Measurements from ENCODE around the gene KLK10.

The KLK10 gene

GRCh38 chr19:51019544-51019925, at the start of gene KLK10:
TSS of gene KLK10 (minus strand) at chr19:51019709. CDS start at chr19:51019130, 579 bp downstream.
- DNase-seq (ENCODE audit: low read depth in 2 of 2) = no peak

- no peak for DNase-seq (ENCODE audit: low read depth in 2 of 2)
Measured at GRCh38 chr19:51066393-51067186, 47.1 kb upstream of the KLK10 start.

- DNase-seq (ENCODE audit: low read depth in 2 of 2) = no peak
Measured at GRCh38 chr19:51065221-51065960, 45.9 kb upstream of the KLK10 start.

- no peak for DNase-seq (ENCODE audit: low read depth in 2 of 2)
Measured at GRCh38 chr19:51064534-51065220, 45.2 kb upstream of the KLK10 start, which contains the start of gene KLK13. TSS of gene KLK13 (minus strand) at chr19:51065092. CDS start at chr19:51065067, 25 bp downstream.

- no peak for DNase-seq (ENCODE audit: low read depth in 2 of 2)
Measured at GRCh38 chr19:51063664-51064063, 44.2 kb upstream of the KLK10 start.

- no peak for DNase-seq (ENCODE audit: low read depth in 2 of 2)
Measured at GRCh38 chr19:51060973-51061372, 41.5 kb upstream of the KLK10 start.

- no peak for DNase-seq (ENCODE audit: low read depth in 2 of 2)
Measured at GRCh38 chr19:51060336-51060735, 40.8 kb upstream of the KLK10 start.

- no peak for DNase-seq (ENCODE audit: low read depth in 2 of 2)
Measured at GRCh38 chr19:51059715-51060114, 40.2 kb upstream of the KLK10 start.

GRCh38 chr19:51055866-51056265, 36.4 kb upstream of the KLK10 start:
- DNase-seq (ENCODE audit: low read depth in 2 of 2) = no peak

- no peak for DNase-seq (ENCODE audit: low read depth in 2 of 2)
Measured at GRCh38 chr19:51047031-51047335, 27.5 kb upstream of the KLK10 start.

- no peak for DNase-seq (ENCODE audit: low read depth in 2 of 2)
Measured at GRCh38 chr19:51044327-51044726, 24.8 kb upstream of the KLK10 start.

- no peak for DNase-seq (ENCODE audit: low read depth in 2 of 2)
Measured at GRCh38 chr19:51043497-51043896, 24.0 kb upstream of the KLK10 start.

GRCh38 chr19:51040151-51040550, 20.6 kb upstream of the KLK10 start:
- no peak for DNase-seq (ENCODE audit: low read depth in 2 of 2)

- DNase-seq (ENCODE audit: low read depth in 2 of 2) = no peak
Measured at GRCh38 chr19:51036519-51036918, 17.0 kb upstream of the KLK10 start.

GRCh38 chr19:51034704-51035103, 15.2 kb upstream of the KLK10 start, which contains the start of gene KLK12:
TSS of gene KLK12 (minus strand) at chr19:51035002. CDS start at chr19:51034621, 381 bp downstream.
- no peak for DNase-seq (ENCODE audit: low read depth in 2 of 2)

GRCh38 chr19:51031880-51032225, 12.3 kb upstream of the KLK10 start:
- no peak for DNase-seq (ENCODE audit: low read depth in 2 of 2)

- DNase-seq (ENCODE audit: low read depth in 2 of 2) = no peak
Measured at GRCh38 chr19:51031220-51031879, 11.8 kb upstream of the KLK10 start.

GRCh38 chr19:51030631-51031030, 11.1 kb upstream of the KLK10 start:
- no peak for DNase-seq (ENCODE audit: low read depth in 2 of 2)

- no peak for DNase-seq (ENCODE audit: low read depth in 2 of 2)
Measured at GRCh38 chr19:51029718-51030117, 10.2 kb upstream of the KLK10 start.

- DNase-seq (ENCODE audit: low read depth in 2 of 2) = no peak
Measured at GRCh38 chr19:51027873-51028272, 8.4 kb upstream of the KLK10 start.

GRCh38 chr19:51027126-51027806, 7.8 kb upstream of the KLK10 start:
- no peak for DNase-seq (ENCODE audit: low read depth in 2 of 2)

GRCh38 chr19:51026554-51026831, 7.0 kb upstream of the KLK10 start, which contains the start of gene KLK11:
TSS of gene KLK11 (minus strand) at chr19:51026616. CDS start at chr19:51025631, 985 bp downstream.
- no peak for DNase-seq (ENCODE audit: low read depth in 2 of 2)
